HTR-8/SVneo (cell line): ENCODE measurements around the gene CNST.
"Not testable (repeated sequence)": the region's sequence is repeated elsewhere in the genome, so short reads cannot be mapped to it uniquely, and the experiment has no call there.

ENCODE experiments used
- DNase-seq: peaks from one replicate; pipeline ENCODE4 v3.0.0; 2011; ENCODE audit warnings: low spot score, mixed read lengths; ENCODE audit not compliant: insufficient read length
- FAIRE-seq: peaks from 2 replicates; lab custom pipeline; 2011; peaks lifted over from hg19 to GRCh38; lab: Jason Lieb, UNC

Gene CNST

GRCh38 chr1:246608616-246609376 lies 42.5 kb downstream of the CNST start:
- DNase-seq (peak; percentile 91), FAIRE-seq (peak; percentile 90)

- FAIRE-seq (no peak), DNase-seq (peak; percentile 33)
These were observed 43.4 kb downstream of the CNST start for GRCh38 chr1:246609632-246610031.

GRCh38 chr1:246613096-246613758 lies 47.0 kb downstream of the CNST start:
- DNase-seq (no peak), FAIRE-seq (no peak)

GRCh38 chr1:246617156-246617555 lies 50.9 kb downstream of the CNST start:
- DNase-seq (no peak), FAIRE-seq (no peak)

GRCh38 chr1:246617768-246618167 lies 51.5 kb downstream of the CNST start:
- FAIRE-seq: no peak

GRCh38 chr1:246618240-246618808 lies 52.1 kb downstream of the CNST start:
- no peak for FAIRE-seq
- DNase-seq: no peak

More at GRCh38 chr1:246617768-246618167, 51.5 kb downstream of the CNST start:
- no peak for DNase-seq

- no peak for DNase-seq
These were observed 55.9 kb downstream of the CNST start for GRCh38 chr1:246622035-246622652.

GRCh38 chr1:246624091-246624490 lies 57.8 kb downstream of the CNST start:
- DNase-seq: no peak
- no peak for FAIRE-seq

More at GRCh38 chr1:246622035-246622652, 55.9 kb downstream of the CNST start:
- no peak for FAIRE-seq

- no peak for DNase-seq
- FAIRE-seq: no peak
These were observed 62.8 kb downstream of the CNST start for GRCh38 chr1:246629030-246629429.

GRCh38 chr1:246629976-246630375 lies 63.7 kb downstream of the CNST start:
- DNase-seq (no peak), FAIRE-seq (no peak)

GRCh38 chr1:246631426-246631825 lies 65.2 kb downstream of the CNST start:
- FAIRE-seq (no peak), DNase-seq (peak; percentile 18)

- FAIRE-seq (no peak), DNase-seq (peak; percentile 75)
These were observed 66.3 kb downstream of the CNST start for GRCh38 chr1:246632281-246633168.

GRCh38 chr1:246634659-246635058 lies 68.4 kb downstream of the CNST start:
- not testable (repeated sequence) for DNase-seq, FAIRE-seq

- FAIRE-seq: no peak
- no peak for DNase-seq
These were observed 72.8 kb downstream of the CNST start for GRCh38 chr1:246638941-246639655.

- DNase-seq (no peak), FAIRE-seq (no peak)
These were observed 73.5 kb downstream of the CNST start for GRCh38 chr1:246639732-246640131.

GRCh38 chr1:246640747-246641146 lies 74.5 kb downstream of the CNST start:
- no peak for DNase-seq
- FAIRE-seq: no peak

GRCh38 chr1:246641394-246641793 lies 75.1 kb downstream of the CNST start:
- DNase-seq: no peak

GRCh38 chr1:246642719-246643118 lies 76.5 kb downstream of the CNST start:
- DNase-seq: no peak
- no peak for FAIRE-seq

More at GRCh38 chr1:246641394-246641793, 75.1 kb downstream of the CNST start:
- FAIRE-seq: no peak

- DNase-seq: no peak
- no peak for FAIRE-seq
These were observed 80.9 kb downstream of the CNST start for GRCh38 chr1:246647113-246647512.
